Measurements from ENCODE around the gene ALG8.

DNA sequence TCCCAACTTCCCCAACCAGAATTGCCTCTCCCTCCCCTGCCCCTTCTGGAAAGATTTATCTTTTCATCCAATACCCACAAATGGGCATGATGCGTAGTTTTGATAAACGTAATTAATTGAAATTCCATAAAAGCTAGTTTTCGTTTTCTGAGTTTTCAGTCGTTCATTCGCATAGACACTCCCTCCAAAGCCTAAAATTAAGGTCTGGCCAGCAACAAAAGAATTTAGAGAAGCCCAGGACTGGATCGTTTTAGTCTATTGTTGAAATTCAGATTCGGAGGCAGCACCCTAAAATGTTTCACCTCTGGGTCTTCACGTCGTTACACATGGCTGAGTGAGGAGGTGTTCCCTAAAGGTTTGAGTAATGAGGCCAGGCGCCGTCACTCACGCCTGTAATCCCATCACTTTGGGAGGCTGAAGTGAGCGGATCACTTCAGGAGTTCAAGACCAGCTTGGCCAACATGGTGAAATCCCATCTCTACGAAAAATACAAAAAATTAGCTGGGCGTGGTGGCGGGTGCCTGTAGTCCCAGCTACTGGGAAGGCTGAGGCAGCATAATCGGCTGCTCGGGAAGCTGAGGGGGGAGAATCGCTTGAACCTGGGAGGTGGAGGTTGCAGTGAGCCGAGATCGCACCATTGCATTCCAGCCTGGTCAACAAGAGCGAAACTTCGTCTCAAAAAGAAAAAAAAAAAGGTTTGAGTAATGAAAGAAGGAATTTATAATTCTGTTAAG, 59.2 kb downstream of the ALG8 start:
- TF ChIP-seq, protein P1, sequence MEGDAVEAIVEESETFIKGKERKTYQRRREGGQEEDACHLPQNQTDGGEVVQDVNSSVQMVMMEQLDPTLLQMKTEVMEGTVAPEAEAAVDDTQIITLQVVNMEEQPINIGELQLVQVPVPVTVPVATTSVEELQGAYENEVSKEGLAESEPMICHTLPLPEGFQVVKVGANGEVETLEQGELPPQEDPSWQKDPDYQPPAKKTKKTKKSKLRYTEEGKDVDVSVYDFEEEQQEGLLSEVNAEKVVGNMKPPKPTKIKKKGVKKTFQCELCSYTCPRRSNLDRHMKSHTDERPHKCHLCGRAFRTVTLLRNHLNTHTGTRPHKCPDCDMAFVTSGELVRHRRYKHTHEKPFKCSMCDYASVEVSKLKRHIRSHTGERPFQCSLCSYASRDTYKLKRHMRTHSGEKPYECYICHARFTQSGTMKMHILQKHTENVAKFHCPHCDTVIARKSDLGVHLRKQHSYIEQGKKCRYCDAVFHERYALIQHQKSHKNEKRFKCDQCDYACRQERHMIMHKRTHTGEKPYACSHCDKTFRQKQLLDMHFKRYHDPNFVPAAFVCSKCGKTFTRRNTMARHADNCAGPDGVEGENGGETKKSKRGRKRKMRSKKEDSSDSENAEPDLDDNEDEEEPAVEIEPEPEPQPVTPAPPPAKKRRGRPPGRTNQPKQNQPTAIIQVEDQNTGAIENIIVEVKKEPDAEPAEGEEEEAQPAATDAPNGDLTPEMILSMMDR (IDR thresholded peaks at IDR 0.05; ENCODE audit: poor library complexity, severe bottlenecking): no peak
- TF ChIP-seq EP300 (conservative IDR thresholded peaks at IDR 0.05; ENCODE audit: poor library complexity, severe bottlenecking): no peak
- no peak for TF ChIP-seq TAF1 (IDR thresholded peaks at IDR 0.05; ENCODE audit: low read depth)
